ENCODE results near the gene ANXA2R. TPM values are rescaled to one million over a fixed set of nuclear protein-coding genes. Genes with fewer than 3 reads are reported as not detected.
"Not testable (repeated sequence)": the region's sequence is repeated elsewhere in the genome, so short reads cannot be mapped to it uniquely, and the experiment has no call there.

The ANXA2R gene
- total RNA-seq, 1 donor from 2014 or later: 0.41 TPM

DNA sequence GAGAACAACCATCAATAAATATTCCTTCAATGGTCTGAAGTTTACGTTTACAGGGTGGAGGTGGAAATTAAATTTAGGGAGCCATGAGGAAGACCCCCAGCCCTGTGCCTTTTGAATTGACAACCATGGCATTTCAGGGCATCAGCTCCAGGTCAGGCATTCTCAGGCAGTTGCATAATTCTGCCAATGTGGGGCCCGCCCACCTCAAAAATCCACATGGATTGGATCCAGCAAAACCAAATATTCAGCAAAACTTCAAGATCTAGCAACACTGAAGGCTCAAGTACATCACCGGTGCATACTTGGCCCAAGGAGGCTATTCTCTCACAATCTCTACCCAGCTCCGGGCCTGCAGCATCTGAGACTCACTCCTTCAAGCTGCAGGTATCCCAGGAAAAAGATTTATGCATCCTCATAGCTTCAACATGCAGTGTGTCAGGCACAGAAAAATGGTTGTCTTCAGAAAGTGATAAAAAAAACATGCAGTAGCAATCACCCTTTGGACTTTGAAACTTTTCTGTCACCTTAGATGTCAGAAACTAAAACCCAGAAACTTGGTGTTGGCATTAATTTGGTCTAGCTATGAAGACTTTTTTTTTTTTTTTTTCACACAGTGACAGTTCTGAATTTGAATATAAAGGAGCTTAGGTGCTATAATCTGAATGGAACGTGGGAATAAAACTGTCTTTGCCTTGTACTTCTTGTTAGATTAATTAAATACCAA lies 21.4 kb upstream of the ANXA2R start:
- FAIRE-seq: no peak
- DNase-seq (ENCODE audit: low spot score in 2 of 2): no peak

GRCh38 chr5:43060020-43060419 lies 19.9 kb upstream of the ANXA2R start:
- DNase-seq (ENCODE audit: low spot score in 2 of 2): not testable (repeated sequence)

GRCh38 chr5:43055098-43055497 lies 15.0 kb upstream of the ANXA2R start:
- FAIRE-seq; DNase-seq (ENCODE audit: low spot score in 2 of 2): not testable (repeated sequence)

More at GRCh38 chr5:43060020-43060419, 19.9 kb upstream of the ANXA2R start:
- not testable (repeated sequence) for FAIRE-seq

DNA sequence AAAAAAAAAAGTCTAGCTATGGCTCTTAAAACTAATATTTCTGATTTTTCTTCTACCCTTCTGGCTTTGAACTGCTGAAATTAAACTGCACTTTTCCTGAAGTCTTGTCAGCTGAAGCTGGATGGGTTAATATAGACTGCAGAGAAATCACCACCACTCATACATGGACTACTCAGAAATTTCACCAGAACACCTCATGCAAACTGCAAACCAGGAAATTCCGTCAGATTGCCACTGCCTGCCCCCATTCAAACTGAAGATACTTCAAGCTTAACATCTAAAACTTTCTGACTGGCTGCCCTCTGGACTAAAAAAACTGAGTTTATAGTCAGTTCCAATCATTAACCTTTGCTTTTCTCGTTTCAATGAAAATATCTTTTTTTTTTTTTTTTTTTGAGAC lies 11.6 kb upstream of the ANXA2R start:
- FAIRE-seq: no peak
- DNase-seq (ENCODE audit: low spot score in 2 of 2): no peak

GRCh38 chr5:43050384-43050783 lies 10.3 kb upstream of the ANXA2R start:
- DNase-seq (ENCODE audit: low spot score in 2 of 2) (no peak), FAIRE-seq (no peak)

GRCh38 chr5:43049236-43049635 lies 9.1 kb upstream of the ANXA2R start:
- no peak for FAIRE-seq
- no peak for DNase-seq (ENCODE audit: low spot score in 2 of 2)

DNA sequence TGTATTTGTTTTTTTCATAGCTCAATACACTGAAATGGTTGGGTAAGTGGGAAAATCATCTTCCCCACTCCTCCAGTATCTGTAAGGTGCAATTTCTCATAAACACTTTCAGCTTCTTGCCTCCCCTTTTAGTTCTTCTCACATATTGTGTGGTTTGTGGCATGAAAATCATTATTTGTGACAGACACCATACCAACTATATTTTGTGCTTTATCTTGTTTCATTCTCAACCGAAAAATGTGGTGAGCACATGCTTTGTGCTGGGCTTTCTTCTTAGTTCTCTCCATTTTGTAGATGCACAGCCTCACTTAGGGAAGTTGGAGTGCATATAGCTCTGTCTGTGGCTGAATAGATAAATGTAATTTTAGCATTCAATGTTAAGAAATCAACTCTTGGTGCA lies 6.4 kb upstream of the ANXA2R start:
- DNase-seq (ENCODE audit: low spot score in 2 of 2): no peak
- FAIRE-seq: no peak

DNA sequence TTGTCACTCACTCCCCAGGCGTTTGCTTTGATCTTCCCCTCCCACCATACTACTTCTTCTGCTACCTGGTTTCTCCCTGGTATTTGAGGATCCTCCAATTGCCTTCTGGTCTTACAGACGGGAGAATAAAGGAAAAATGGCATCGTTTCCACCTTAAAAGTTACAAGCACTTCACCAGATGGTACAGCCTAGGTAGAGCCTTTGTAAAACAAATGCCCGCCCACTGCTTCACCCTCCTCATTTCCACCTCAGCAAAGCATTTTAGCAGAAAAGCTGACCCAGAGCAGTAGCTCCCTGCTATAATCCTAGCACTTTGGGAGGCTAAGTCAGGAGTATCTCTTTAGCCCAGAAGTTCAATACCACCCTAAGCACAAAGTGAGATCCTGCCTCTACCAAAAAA lies 5.1 kb upstream of the ANXA2R start:
- FAIRE-seq: no peak
- DNase-seq (ENCODE audit: low spot score in 2 of 2): no peak

DNA sequence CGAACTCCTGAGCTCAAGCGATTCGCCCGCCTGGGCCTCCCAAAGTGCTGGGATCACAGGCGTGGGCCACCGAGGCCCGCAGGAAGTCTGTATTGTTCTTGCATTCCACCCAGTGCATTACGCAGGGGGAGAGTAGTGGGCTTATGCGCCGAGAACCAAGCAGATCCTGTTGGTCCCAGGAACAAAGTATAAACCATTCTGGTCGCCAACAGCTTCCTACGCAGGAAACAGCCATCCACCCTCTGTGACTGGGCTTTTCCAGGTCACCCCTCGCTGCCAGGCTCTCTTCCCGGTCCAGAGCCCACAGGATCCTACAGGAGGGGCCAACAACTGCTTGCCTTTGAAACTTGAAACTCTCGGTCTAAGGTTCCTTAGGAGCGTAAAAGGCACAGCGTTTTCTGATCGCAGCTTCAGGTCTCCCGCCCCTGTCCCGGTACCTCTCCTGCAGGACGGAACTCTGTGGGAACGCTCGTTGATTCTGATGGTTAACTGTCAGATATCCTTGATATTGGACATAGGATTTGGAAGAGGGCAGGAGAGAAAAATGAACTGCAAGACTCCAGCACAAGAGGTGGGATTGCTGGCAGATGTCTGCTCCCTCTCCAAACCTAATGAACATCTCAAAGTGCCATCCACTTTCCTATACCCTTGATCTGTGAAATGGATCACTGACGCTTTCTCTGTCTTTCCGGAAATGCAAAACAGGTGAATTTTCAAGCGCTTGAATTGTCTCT lies 4.2 kb upstream of the ANXA2R start:
- no peak for FAIRE-seq
- DNase-seq (ENCODE audit: low spot score in 2 of 2): no peak

DNA sequence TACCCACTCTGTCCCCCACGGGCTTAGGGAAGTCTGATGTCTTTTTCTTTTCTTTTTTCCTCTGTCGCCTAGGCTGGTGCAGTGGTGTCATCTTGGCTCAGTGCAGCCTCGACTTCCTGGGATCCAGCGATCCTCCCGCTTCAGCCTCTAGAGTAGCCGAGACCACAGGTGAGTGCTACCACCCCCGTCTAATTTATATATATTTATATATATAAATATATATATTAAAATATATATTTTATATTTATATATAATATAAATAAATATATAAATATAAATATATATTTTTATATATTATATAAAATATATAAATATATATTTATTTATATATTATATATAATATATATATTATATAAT lies 3.3 kb upstream of the ANXA2R start:
- DNase-seq (ENCODE audit: low spot score in 2 of 2): no peak
- FAIRE-seq: no peak

DNA sequence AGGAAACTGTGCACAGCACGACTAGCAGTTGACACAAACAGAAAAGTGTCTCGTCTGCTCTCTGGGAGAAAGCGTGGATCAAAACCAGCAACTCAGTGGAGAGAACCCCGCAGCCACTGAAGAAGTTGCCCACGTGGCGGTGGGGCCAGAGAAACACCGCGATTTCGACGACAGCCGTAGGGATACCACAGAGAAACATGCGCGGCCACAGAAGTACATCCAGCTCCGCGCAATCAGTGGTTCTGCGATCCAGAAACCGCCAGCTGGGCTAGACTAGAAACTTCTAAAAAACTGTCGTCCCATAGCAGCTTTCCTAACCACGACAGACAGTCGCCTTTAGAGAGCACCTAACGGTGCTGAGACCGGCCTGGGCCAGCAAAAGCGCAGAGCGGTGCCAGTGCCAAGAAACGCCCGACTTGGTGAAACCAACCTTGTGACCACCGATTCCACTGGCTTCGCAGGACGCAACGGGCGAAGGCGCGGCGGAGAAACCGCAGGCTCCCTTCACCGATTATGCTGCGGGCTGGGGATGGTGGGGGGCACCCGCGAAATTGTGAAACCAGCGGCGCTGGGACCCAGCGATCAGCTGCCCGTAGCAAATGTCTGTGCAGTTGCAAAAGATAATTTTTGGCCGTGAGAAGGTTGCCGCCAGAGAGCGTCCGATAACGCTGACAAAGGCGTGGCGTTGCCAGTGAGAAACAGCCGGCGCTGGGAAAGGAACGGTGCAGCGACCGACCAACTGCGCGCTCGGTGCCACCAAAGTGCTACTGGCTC lies 2.7 kb upstream of the ANXA2R start:
- peak in 1 of 2 donors; percentile 26 for DNase-seq (ENCODE audit: low spot score in 2 of 2)
- no peak for FAIRE-seq

GRCh38 chr5:43042176-43042625 lies 2.1 kb upstream of the ANXA2R start:
- FAIRE-seq (no peak), DNase-seq (ENCODE audit: low spot score in 2 of 2) (peak in 1 of 2 donors; percentile 19)

- DNase-seq (ENCODE audit: low spot score in 2 of 2) (peak in 1 of 2 donors; percentile 19), FAIRE-seq (no peak)
Measured at GRCh38 chr5:43041669-43042175, 1.6 kb upstream of the ANXA2R start.

DNA sequence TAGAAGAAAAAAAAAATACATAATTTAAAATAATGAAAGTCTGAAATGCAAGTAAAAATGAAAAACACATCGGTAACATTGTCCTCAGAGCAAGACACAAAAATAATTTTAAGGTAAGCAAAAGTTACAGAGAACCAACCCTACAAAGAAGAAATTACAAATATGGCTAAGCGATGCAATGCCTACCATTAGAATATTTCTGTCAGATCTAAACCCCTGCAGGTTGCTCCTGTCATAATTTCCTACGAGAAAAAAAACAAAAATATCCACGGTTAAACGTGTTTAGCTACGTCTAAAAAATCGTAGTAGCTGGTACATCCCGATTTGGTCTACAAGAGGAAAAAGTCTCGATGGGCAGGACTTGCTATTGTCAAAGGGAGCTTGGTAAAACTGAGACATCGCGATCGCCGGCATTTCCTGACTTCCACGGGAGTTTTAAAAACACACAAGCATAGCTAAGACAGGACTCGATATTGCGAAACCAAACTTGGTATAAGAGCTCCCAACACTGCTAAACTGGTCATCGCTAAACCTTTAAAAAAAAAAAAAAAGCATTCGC lies 1.1 kb upstream of the ANXA2R start:
- DNase-seq (ENCODE audit: low spot score in 2 of 2): no peak

GRCh38 chr5:43039471-43040286 lies 440 bp downstream of the ANXA2R start:
- no peak for DNase-seq (ENCODE audit: low spot score in 2 of 2)
- FAIRE-seq: no peak

More for the DNA sequence above, 1.1 kb upstream of the ANXA2R start:
- no peak for FAIRE-seq

DNA sequence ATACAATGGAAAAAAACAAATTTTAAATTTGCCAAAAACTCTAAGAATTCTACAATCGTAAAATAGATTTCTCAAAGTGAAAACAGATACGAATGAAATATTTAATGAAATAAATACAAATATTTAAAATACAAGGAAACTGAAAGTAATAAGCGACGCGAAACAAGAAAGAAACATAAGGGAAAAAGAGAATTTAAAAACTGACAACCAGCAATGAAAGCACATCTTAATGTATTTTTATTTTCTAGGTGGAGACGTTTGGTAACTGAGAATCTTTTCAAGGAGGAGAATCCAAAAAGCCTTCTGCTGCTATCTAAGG lies 1.0 kb downstream of the ANXA2R start:
- DNase-seq (ENCODE audit: low spot score in 2 of 2) (no peak), FAIRE-seq (no peak)

DNA sequence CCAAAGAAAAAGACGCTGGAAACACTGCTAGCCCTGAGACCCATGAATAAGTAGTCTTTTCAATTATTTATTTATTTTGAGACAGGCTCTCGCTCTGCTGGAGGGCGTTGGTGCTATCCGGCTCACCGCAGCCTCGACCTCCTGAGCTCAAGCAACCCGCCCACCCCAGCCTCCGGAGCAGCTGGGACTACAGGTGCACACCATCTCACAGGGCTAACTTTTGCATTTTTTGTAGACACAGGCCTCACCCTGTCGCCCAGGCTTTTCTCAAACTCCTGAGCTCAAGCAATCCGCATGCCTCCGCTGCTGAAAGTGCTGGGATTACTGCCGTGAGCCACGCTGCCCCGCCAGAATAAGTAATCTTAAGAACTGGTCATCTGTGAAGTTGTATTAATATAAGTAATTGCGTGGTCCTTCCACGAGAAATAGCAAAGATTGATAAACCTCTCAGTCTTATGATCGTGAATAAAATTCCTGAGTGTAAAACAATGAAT lies 1.6 kb downstream of the ANXA2R start:
- no peak for FAIRE-seq
- DNase-seq (ENCODE audit: low spot score in 2 of 2): no peak

DNA sequence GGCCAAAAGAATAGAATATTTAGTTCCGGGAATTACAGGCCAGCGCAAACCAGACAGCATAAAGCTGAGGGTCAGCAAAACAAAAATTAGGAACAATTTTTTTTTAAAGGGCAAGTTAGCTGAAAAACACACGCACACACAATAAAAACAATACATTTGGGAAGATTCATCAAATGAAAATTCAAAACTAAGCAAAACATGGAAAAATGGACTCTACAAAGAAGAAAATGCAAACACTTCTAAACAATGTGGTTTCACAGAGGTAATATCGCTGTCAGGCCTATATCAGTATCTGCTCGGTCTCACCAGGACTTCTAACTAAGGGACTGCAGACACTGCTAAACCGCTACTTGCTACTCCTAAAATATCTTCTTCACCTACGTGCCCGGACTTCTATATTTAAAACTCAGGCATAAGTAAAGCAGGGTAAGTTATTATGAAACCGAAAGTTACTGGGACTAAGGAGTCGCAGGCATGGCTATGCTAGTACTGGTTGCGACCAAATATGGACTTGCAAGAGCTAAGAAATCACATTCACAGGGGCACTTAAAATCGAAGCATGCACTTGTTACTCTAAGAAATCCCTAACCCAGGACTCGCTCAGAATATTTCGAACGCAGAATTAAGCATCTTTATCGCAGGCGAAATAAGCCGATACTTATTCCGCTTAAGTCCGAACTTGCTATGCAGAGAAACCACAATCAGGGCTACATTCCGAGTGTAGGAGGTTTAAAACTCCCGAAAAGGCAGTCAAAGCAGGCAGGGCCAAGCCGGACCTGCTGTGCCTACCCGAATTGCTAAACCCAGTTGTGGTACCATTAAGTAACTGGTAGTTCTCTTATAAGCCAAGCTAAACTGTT lies 2.3 kb downstream of the ANXA2R start:
- no peak for DNase-seq (ENCODE audit: low spot score in 2 of 2)
- no peak for FAIRE-seq

All from frontal cortex (tissue), 4 donors.